GM23338 (cell line): ENCODE data around the gene LRRC8E.
A peak's percentile ranks its signal among the peaks of the same experiment; 100 is the strongest.

Experiments used
- CREB1 ChIP-seq: fragments of 250-450 bp; sonication (Bioruptor Pico); IDR thresholded peaks from 2 replicates; pipeline ENCODE4 v1.5.0; 2020; ENCODE audit warnings: low read depth, mild to moderate bottlenecking, moderate library complexity
- CTCF ChIP-seq, 2 experiments: fragments of 200-600 bp in 1 of 2; sonication (generic) in 1 of 2; conservative IDR thresholded peaks; 2 replicates each; pipeline versions ENCODE4 v1.5.1 to v1.6.1; 2016 to 2017; ENCODE audit warnings: antibody characterized with exemption in 2 of 2, low read depth in 2 of 2, mild to moderate bottlenecking in 2 of 2, moderate library complexity in 1 of 2
- EZH2 ChIP-seq: fragments of 200-600 bp; sonication (generic); IDR thresholded peaks from one replicate; pipeline ENCODE4 v1.8.0; 2017; ENCODE audit warnings: antibody characterized with exemption, mild to moderate bottlenecking, low read depth; ENCODE audit not compliant: unreplicated experiment
- EZH2phosphoT487 ChIP-seq: fragments of 200-600 bp; sonication (generic); IDR thresholded peaks from one replicate; pipeline ENCODE4 v1.8.1; 2018; ENCODE audit warnings: antibody characterized with exemption; ENCODE audit not compliant: unreplicated experiment
- JUNB ChIP-seq: IDR thresholded peaks from one replicate; pipeline ENCODE4 v1.6.1; 2016; ENCODE audit warnings: antibody characterized with exemption; ENCODE audit not compliant: unreplicated experiment
- NANOG ChIP-seq: IDR thresholded peaks from 2 replicates; pipeline ENCODE4 v1.6.1; 2016; ENCODE audit warnings: antibody characterized with exemption, borderline replicate concordance
- POLR2AphosphoS5 ChIP-seq: IDR thresholded peaks from 2 replicates; pipeline ENCODE4 v1.6.1; 2016; ENCODE audit warnings: antibody characterized with exemption, low read depth
- REST ChIP-seq: IDR thresholded peaks from one replicate; pipeline ENCODE4 v1.6.1; 2018; ENCODE audit warnings: antibody characterized with exemption; ENCODE audit not compliant: unreplicated experiment
- STAT1 ChIP-seq: IDR thresholded peaks from one replicate; pipeline ENCODE4 v1.6.1; 2016; ENCODE audit warnings: antibody characterized with exemption; ENCODE audit not compliant: unreplicated experiment
- ZNF331 ChIP-seq: fragments of 250-450 bp; sonication (Bioruptor Pico); IDR thresholded peaks from 2 replicates; pipeline ENCODE4 v1.5.0; 2020; ENCODE audit warnings: low read depth, mild to moderate bottlenecking, moderate library complexity

- no peak for TF ChIP-seq EZH2phosphoT487
- TF ChIP-seq POLR2AphosphoS5, result 0 out of 2 replicates have a peak, but pooled peaks have one; percentile 5
- TF ChIP-seq CREB1 (CRISPR knock-in tag), result no peak
- TF ChIP-seq CTCF (conservative IDR thresholded peaks at IDR 0.05; ENCODE audit: low read depth in 2 of 2), result no peak
- no peak for TF ChIP-seq EZH2
- no peak for TF ChIP-seq REST
- no peak for TF ChIP-seq STAT1
- TF ChIP-seq NANOG, result no peak
- TF ChIP-seq ZNF331 (CRISPR knock-in tag), result no peak
- no peak for TF ChIP-seq JUNB
These were observed 36.4 kb downstream of the LRRC8E start for GRCh38 chr19:7924651-7925170.
